WERI-Rb-1 (cell line): Measurements from ENCODE around the gene CACNA1H.

ENCODE experiments used
- DNase-seq: peaks from one replicate; pipeline ENCODE4 v3.0.0-alpha.2; 2020
- H3K27ac ChIP-seq: fragments of 250-450 bp; sonication (Bioruptor Pico); 2 replicates; pipeline ENCODE4 v1.5.1; 2020; ENCODE audit warnings: mild to moderate bottlenecking, moderate library complexity
- H3K27me3 ChIP-seq: fragments of 250-450 bp; sonication (Bioruptor Pico); 2 replicates; pipeline ENCODE4 v1.5.1; 2021; ENCODE audit warnings: mild to moderate bottlenecking, low read depth, moderate library complexity; ENCODE audit not compliant: insufficient read depth, severe bottlenecking
- H3K36me3 ChIP-seq: fragments of 250-450 bp; sonication (Bioruptor Pico); 2 replicates; pipeline ENCODE4 v1.5.1; 2020; ENCODE audit warnings: mild to moderate bottlenecking, moderate library complexity
- H3K4me3 ChIP-seq: 2 replicates; pipeline ENCODE4 v1.5.1; 2011; ENCODE audit warnings: low read depth, mild to moderate bottlenecking, control low read depth, low read length
- H3K9me3 ChIP-seq: fragments of 250-450 bp; sonication (Bioruptor Pico); 2 replicates; pipeline ENCODE4 v1.5.1; 2021; ENCODE audit warnings: mild to moderate bottlenecking, moderate library complexity; ENCODE audit not compliant: severe bottlenecking
- CTCF ChIP-seq: IDR thresholded peaks from 2 replicates; pipeline ENCODE4 v1.5.1; 2011; ENCODE audit warnings: low read depth, mild to moderate bottlenecking, control low read depth, inconsistent platforms, low read length

Gene CACNA1H

GRCh38 chr16:1193825-1194581, 41.1 kb downstream of the CACNA1H start:
- peak overlapping the region; percentile 45 for H3K27ac ChIP-seq
- H3K36me3 ChIP-seq = peaks cover 11% of the 10 kb centered on the region
- no peaks in the 10 kb centered on the region for H3K9me3 ChIP-seq
- H3K27me3 ChIP-seq = no peaks in the 10 kb centered on the region
- no peak for DNase-seq
- TF ChIP-seq CTCF = peak; percentile 32; the same call in 1 of the 2 replicates
- no peak overlapping the region for H3K4me3 ChIP-seq

GRCh38 chr16:1194665-1195392, 41.9 kb downstream of the CACNA1H start:
- peak overlapping the region; percentile 45 for H3K27ac ChIP-seq
- H3K36me3 ChIP-seq = peaks cover 12% of the 10 kb centered on the region
- no peak for DNase-seq
- TF ChIP-seq CTCF = peak; percentile 89
- H3K27me3 ChIP-seq = no peaks in the 10 kb centered on the region
- H3K9me3 ChIP-seq = no peaks in the 10 kb centered on the region
- H3K4me3 ChIP-seq = no peak overlapping the region

GRCh38 chr16:1195393-1195666, 42.4 kb downstream of the CACNA1H start:
- no peak for TF ChIP-seq CTCF
- Histone ChIP-seq H3K36me3 (peaks cover 17% of the 10 kb centered on the region), H3K4me3 (no peak overlapping the region), H3K27ac (no peak overlapping the region), H3K9me3 (no peaks in the 10 kb centered on the region), H3K27me3 (no peaks in the 10 kb centered on the region)
- DNase-seq = no peak

- H3K4me3 ChIP-seq = no peak overlapping the region
- no peak for TF ChIP-seq CTCF
- H3K27me3 ChIP-seq = no peaks in the 10 kb centered on the region
- no peak for DNase-seq
- H3K27ac ChIP-seq = no peak overlapping the region
- H3K9me3 ChIP-seq = no peaks in the 10 kb centered on the region
- peaks cover 29% of the 10 kb centered on the region for H3K36me3 ChIP-seq
Measured at GRCh38 chr16:1196494-1196893, 43.6 kb downstream of the CACNA1H start.

GRCh38 chr16:1197237-1197866, 44.4 kb downstream of the CACNA1H start:
- Histone ChIP-seq H3K36me3 (peaks cover 38% of the 10 kb centered on the region), H3K27me3 (no peaks in the 10 kb centered on the region), H3K9me3 (no peaks in the 10 kb centered on the region), H3K4me3 (no peak overlapping the region), H3K27ac (no peak overlapping the region)
- DNase-seq = no peak
- TF ChIP-seq CTCF = no peak
